ENCODE measurements around the gene NRL. TPM values are rescaled to one million over a fixed set of nuclear protein-coding genes. Genes with fewer than 3 reads are reported as not detected.

Gene NRL
- total RNA-seq, 1 experiment from 2014 or later: 0.66 TPM

DNA sequence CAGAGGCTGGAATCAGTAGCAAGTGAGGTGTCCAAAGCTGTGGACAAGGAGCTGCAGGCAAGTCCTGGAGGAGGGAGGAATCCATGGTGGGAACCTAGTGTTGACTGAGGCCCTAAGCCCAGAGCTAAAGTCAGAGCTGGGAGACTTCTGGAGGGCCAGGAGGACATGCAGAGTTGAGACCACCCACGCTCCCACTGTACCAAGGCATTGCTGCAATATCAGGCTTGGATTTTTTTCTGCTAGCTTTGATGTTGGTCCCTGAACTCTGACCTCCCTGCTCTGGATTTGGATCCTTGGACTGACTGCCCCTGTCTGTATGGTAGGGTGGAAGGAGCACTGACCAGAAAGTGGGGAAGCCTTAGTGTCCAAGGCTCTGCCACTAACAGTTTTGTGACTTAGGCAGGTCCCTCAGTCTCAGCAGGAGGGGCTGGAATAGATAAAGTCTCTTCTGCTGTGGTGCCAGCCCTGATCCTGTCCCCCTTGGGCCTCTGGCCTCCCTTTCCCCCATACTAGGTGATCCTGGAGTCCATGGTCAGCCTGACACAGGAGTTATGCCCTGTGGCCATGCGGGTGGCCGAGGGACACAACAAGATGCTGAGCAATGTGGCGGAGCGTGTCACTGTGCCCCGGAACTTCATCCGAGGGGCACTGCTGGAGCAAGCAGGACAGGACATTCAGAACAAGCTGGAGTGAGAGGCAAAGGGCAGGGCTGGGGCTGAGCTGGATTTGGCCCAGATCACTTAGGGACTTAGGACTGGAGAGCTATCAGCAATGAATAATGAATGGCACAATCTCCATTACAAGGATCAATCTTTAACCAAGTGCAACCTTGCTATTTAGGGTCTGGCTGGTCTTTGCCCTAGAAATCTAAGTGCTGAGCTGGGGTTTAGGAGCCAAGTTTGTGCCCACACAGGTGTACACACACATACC, 53.5 kb downstream of the NRL start:
- Histone ChIP-seq H3K27me3 (ENCODE audit: insufficient read depth, low read length) (no peaks in the 10 kb centered on the region), H3K79me2 (ENCODE audit: insufficient read depth, low read length) (no peaks in the 10 kb centered on the region), H3K4me2 (ENCODE audit: low read length) (no peak overlapping the region), H2AFZ (ENCODE audit: low read depth, low read length, poor library complexity, severe bottlenecking) (no peak overlapping the region), H4K20me1 (ENCODE audit: insufficient read depth) (no peaks in the 10 kb centered on the region), H3K27ac (ENCODE audit: low read depth, low read length) (no peak overlapping the region), H3K4me1 (ENCODE audit: control insufficient read depth in 1 of 2, insufficient read depth in 2 of 2, low read length in 2 of 2) (no peaks in the 10 kb centered on the region), H3K9ac (ENCODE audit: low read length) (no peak overlapping the region), H3K36me3 (ENCODE audit: control insufficient read depth in 1 of 2, insufficient read depth in 2 of 2, low read length in 2 of 2) (no peaks in the 10 kb centered on the region), H3K9me3 (ENCODE audit: control insufficient read depth in 1 of 2, insufficient read depth in 1 of 2, low read depth in 1 of 2, low read length in 2 of 2) (no peaks in the 10 kb centered on the region), H3K4me3 (replicated peaks in 1 of 2; ENCODE audit: low read depth in 1 of 2, low read length in 2 of 2) (no peak overlapping the region), H3K9me2 (ENCODE audit: insufficient read depth) (no peaks in the 10 kb centered on the region)
- RAD21 ChIA-PET (ENCODE audit: low non-redundant PET in 1 of 2, low total read pairs in 2 of 2, uncharacterized antibody in 2 of 2, unreplicated experiment in 2 of 2): interaction anchor here (0.6 to 1.0 kb wide), 2 partner anchors 53 to 77 kb away, joined by 3 to 4 read pairs; no protein-coding TSS in a partner anchor
- POLR2A ChIA-PET: interaction anchor here (0.8 to 1.1 kb wide), 2 partner anchors 7 to 33 kb away, joined by 3 to 4 read pairs; partner anchors contain the start of gene PCK2
- DNase-seq (ENCODE audit: low read depth, low spot score) (no peak), ATAC-seq (no peak)
- intact Hi-C loops (cut with micrococcal nuclease): no loop called here
- no TSS peak for BruUV-seq (replicated peaks)
- TF ChIP-seq EGR1 (IDR thresholded peaks at IDR 0.05; ENCODE audit: low read depth): no peak
- TF ChIP-seq RAD21 (IDR thresholded peaks at IDR 0.05; ENCODE audit: low read depth): no peak
- TF ChIP-seq, protein P1, sequence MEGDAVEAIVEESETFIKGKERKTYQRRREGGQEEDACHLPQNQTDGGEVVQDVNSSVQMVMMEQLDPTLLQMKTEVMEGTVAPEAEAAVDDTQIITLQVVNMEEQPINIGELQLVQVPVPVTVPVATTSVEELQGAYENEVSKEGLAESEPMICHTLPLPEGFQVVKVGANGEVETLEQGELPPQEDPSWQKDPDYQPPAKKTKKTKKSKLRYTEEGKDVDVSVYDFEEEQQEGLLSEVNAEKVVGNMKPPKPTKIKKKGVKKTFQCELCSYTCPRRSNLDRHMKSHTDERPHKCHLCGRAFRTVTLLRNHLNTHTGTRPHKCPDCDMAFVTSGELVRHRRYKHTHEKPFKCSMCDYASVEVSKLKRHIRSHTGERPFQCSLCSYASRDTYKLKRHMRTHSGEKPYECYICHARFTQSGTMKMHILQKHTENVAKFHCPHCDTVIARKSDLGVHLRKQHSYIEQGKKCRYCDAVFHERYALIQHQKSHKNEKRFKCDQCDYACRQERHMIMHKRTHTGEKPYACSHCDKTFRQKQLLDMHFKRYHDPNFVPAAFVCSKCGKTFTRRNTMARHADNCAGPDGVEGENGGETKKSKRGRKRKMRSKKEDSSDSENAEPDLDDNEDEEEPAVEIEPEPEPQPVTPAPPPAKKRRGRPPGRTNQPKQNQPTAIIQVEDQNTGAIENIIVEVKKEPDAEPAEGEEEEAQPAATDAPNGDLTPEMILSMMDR (IDR thresholded peaks at IDR 0.05 in 2 of 3, conservative IDR thresholded peaks at IDR 0.05 in 1 of 3; ENCODE audit: borderline replicate concordance in 1 of 3, insufficient read depth in 1 of 3, low read depth in 2 of 3, low read length in 2 of 3): no peak
- no peak for TF ChIP-seq FOSL1 (IDR thresholded peaks at IDR 0.05; ENCODE audit: low read depth)
- no peak for TF ChIP-seq JUND (IDR thresholded peaks at IDR 0.05)
- TF ChIP-seq ZFX (IDR thresholded peaks at IDR 0.05): no peak
- no peak for TF ChIP-seq POLR2AphosphoS5 (IDR thresholded peaks at IDR 0.05; ENCODE audit: low read depth, low read length)
- no peak for TF ChIP-seq YY1 (IDR thresholded peaks at IDR 0.05; ENCODE audit: extremely low read depth, insufficient replicate concordance, low read depth, low read length)
- CTCF ChIA-PET: interaction anchor here (0.9 to 1.6 kb wide), 6 partner anchors 17 to 49 kb away, joined by 3 to 8 read pairs (median 4); no protein-coding TSS in a partner anchor

All from HCT116 (cell line).